Urothelium cell line (cell line): ENCODE data around the gene MYOG.

Experiments
- DNase-seq: peaks from one replicate; pipeline ENCODE4 v3.0.0; 2011; ENCODE audit warnings: low spot score, mixed read lengths
- FAIRE-seq: peaks from 2 replicates; lab custom pipeline; 2011; peaks lifted over from hg19 to GRCh38; lab: Jason Lieb, UNC

The MYOG gene

GRCh38 chr1:203091199-203091477 is 5.3 kb upstream of the MYOG start:
- DNase-seq, result no peak
- FAIRE-seq, result no peak

- FAIRE-seq, result no peak
- DNase-seq, result no peak
Measured at GRCh38 chr1:203090421-203091198, 4.8 kb upstream of the MYOG start.

GRCh38 chr1:203089651-203090045 is 3.8 kb upstream of the MYOG start:
- FAIRE-seq (no peak), DNase-seq (no peak)

- DNase-seq (no peak), FAIRE-seq (no peak)
Measured at GRCh38 chr1:203089001-203089650, 3.3 kb upstream of the MYOG start.

- no peak for DNase-seq
- no peak for FAIRE-seq
Measured at GRCh38 chr1:203088441-203088840, 2.6 kb upstream of the MYOG start.

- FAIRE-seq, result no peak
- no peak for DNase-seq
Measured at GRCh38 chr1:203086992-203087763, 1.4 kb upstream of the MYOG start.

- no peak for FAIRE-seq
- no peak for DNase-seq
Measured at GRCh38 chr1:203084588-203085527, 954 bp downstream of the MYOG start.

- FAIRE-seq, result no peak
- no peak for DNase-seq
Measured at GRCh38 chr1:203083463-203083921, 2.3 kb downstream of the MYOG start.

- DNase-seq (no peak), FAIRE-seq (no peak)
Measured at GRCh38 chr1:203082571-203083462, 3.0 kb downstream of the MYOG start.

GRCh38 chr1:203082231-203082505 is 3.6 kb downstream of the MYOG start:
- DNase-seq, result no peak
- no peak for FAIRE-seq

GRCh38 chr1:203081465-203082230 is 4.2 kb downstream of the MYOG start:
- no peak for DNase-seq

GRCh38 chr1:203080456-203080855 is 5.4 kb downstream of the MYOG start:
- FAIRE-seq, result no peak
- DNase-seq, result no peak

More at GRCh38 chr1:203081465-203082230, 4.2 kb downstream of the MYOG start:
- no peak for FAIRE-seq

GRCh38 chr1:203078478-203078877 is 7.3 kb downstream of the MYOG start:
- DNase-seq (no peak), FAIRE-seq (no peak)

- DNase-seq (no peak), FAIRE-seq (no peak)
Measured at GRCh38 chr1:203077956-203078355, 7.9 kb downstream of the MYOG start.

- FAIRE-seq (no peak), DNase-seq (no peak)
Measured at GRCh38 chr1:203077367-203077766, 8.4 kb downstream of the MYOG start.

GRCh38 chr1:203076031-203076511 is 9.7 kb downstream of the MYOG start:
- no peak for FAIRE-seq

GRCh38 chr1:203075236-203076030 is 10.4 kb downstream of the MYOG start:
- no peak for DNase-seq
- FAIRE-seq, result no peak

More at GRCh38 chr1:203076031-203076511, 9.7 kb downstream of the MYOG start:
- no peak for DNase-seq

- DNase-seq (no peak), FAIRE-seq (no peak)
Measured at GRCh38 chr1:203074610-203075009, 11.2 kb downstream of the MYOG start.
